ENCODE measurements around the gene HIP1. TPM values are rescaled to one million over a fixed set of nuclear protein-coding genes. Genes with fewer than 3 reads are reported as not detected.
"Not testable (repeated sequence)": the region's sequence is repeated elsewhere in the genome, so short reads cannot be mapped to it uniquely, and the experiment has no call there.

HIP1 gene
- total and polyA plus RNA-seq, 7 donors = 1.2 to 11.9 (median 7.2) TPM

GRCh38 chr7:75694638-75695399, 43.9 kb downstream of the HIP1 start:
- TF ChIP-seq POLR2AphosphoS5 (IDR thresholded peaks at IDR 0.05) = no peak
- TF ChIP-seq CTCF (IDR thresholded peaks at IDR 0.05) = no peak
- no peak for TF ChIP-seq POLR2A (IDR thresholded peaks at IDR 0.05)
- no peak for TF ChIP-seq EP300 (IDR thresholded peaks at IDR 0.05)
- DNase-seq = peak; percentile 56
- Histone ChIP-seq H3K4me3 (no peak overlapping the region), H3K9me3 (no peaks in the 10 kb centered on the region), H3K4me1 (peaks cover 0 to 3% (median 0%) of the 10 kb centered on the region in 4 donors), H3K27ac (no peak overlapping the region), H3K36me3 (peaks cover 0 to 2% (median 0%) of the 10 kb centered on the region in 4 donors), H3K27me3 (no peaks in the 10 kb centered on the region)
- WGBS, 2 donors = 81 to 87% methylated on average over 6 of the region's 6 CpGs
- intact Hi-C loops (cut with DNase I) = no loop called here

GRCh38 chr7:75693668-75694067, 45.1 kb downstream of the HIP1 start:
- H3K27ac ChIP-seq; H3K27me3 ChIP-seq; intact Hi-C loops (cut with DNase I); H3K4me3 ChIP-seq; H3K9me3 ChIP-seq; H3K36me3 ChIP-seq; DNase-seq; H3K4me1 ChIP-seq: not testable (repeated sequence)
- 92 to 93% methylated on average over 6 of the region's 6 CpGs for WGBS, 2 donors

GRCh38 chr7:75691793-75692543, 46.8 kb downstream of the HIP1 start:
- no peaks in the 10 kb centered on the region for H3K9me3 ChIP-seq
- H3K27ac ChIP-seq = no peak overlapping the region
- TF ChIP-seq EP300 (IDR thresholded peaks at IDR 0.05) (no peak), POLR2AphosphoS5 (IDR thresholded peaks at IDR 0.05) (no peak), POLR2A (IDR thresholded peaks at IDR 0.05) (no peak), CTCF (IDR thresholded peaks at IDR 0.05) (no peak)
- peak; percentile 6 for DNase-seq
- WGBS, 2 donors = 49 to 82% methylated on average over 4 of the region's 4 CpGs
- peaks cover 0 to 5% (median 0%) of the 10 kb centered on the region in 3 donors for H3K27me3 ChIP-seq
- no peaks in the 10 kb centered on the region for H3K36me3 ChIP-seq
- intact Hi-C loops (cut with DNase I) = no loop called here
- no peak overlapping the region for H3K4me3 ChIP-seq
- peaks cover 0 to 3% (median 0%) of the 10 kb centered on the region in 4 donors for H3K4me1 ChIP-seq

- Histone ChIP-seq H3K27ac (no peak overlapping the region), H3K36me3 (no peaks in the 10 kb centered on the region), H3K27me3 (peaks cover 0 to 5% (median 0%) of the 10 kb centered on the region in 3 donors), H3K9me3 (no peaks in the 10 kb centered on the region), H3K4me1 (peaks cover 0 to 1% (median 0%) of the 10 kb centered on the region in 4 donors), H3K4me3 (no peak overlapping the region)
- DNase-seq = no peak
- no peak for TF ChIP-seq EP300 (IDR thresholded peaks at IDR 0.05)
- no peak for TF ChIP-seq CTCF (IDR thresholded peaks at IDR 0.05)
- TF ChIP-seq POLR2A (IDR thresholded peaks at IDR 0.05) = no peak
- no peak for TF ChIP-seq POLR2AphosphoS5 (IDR thresholded peaks at IDR 0.05)
- intact Hi-C loops (cut with DNase I) = no loop called here
- WGBS, 2 donors = 73 to 93% methylated on average over 5 of the region's 5 CpGs
These were observed 48.6 kb downstream of the HIP1 start for GRCh38 chr7:75690121-75690523.

All from sigmoid colon (tissue), 7 donors.